PC-3 (cell line): ENCODE measurements around the gene RNF26. TPM values are rescaled to one million over a fixed set of nuclear protein-coding genes. Genes with fewer than 3 reads are reported as not detected.

Experiments used
- ATAC-seq: fragments of 200-7000 bp; cut with Tn5 transposase; 2 replicates; pipeline ENCODE4 v1.9.1; 2020; ENCODE audit warnings: mild to moderate bottlenecking, moderate library complexity
- BruUV-seq: library from RNA; stranded (reverse); fragments of 400-500 nt; replicated peaks from 2 replicates; lab custom pipeline; 2021; lab: Mats Ljungman, UMichigan
- CTCF ChIA-PET: fragments of 300-600 bp; sonication (Branson Sonifier 250); formaldehyde crosslinking; loops from one replicate; lab custom pipeline; 2022; ENCODE audit warnings: antibody characterized with exemption; lab: Charles Lee
- POLR2A ChIA-PET: fragments of 300-600 bp; sonication (Branson Sonifier 250); formaldehyde crosslinking; loops from one replicate; lab custom pipeline; 2022; ENCODE audit warnings: antibody characterized with exemption; ENCODE audit not compliant: unreplicated experiment; lab: Charles Lee
- DNase-seq: peaks from one replicate; pipeline ENCODE4 v3.0.0-alpha.2; 2015
- H2AFZ ChIP-seq: fragments of 300-600 bp; sonication (generic); 2 replicates; pipeline ENCODE4 v1.6.0; 2016; ENCODE audit warnings: antibody characterized with exemption, low read length
- H3F3A ChIP-seq: fragments of 300-600 bp; sonication (generic); one replicate; pipeline ENCODE4 v1.6.0; 2017; ENCODE audit warnings: antibody characterized with exemption, low read length, control low read depth, mild to moderate bottlenecking; ENCODE audit not compliant: unreplicated experiment
- H3K27ac ChIP-seq: fragments of 300-600 bp; sonication (generic); 2 replicates; pipeline ENCODE4 v1.5.1; 2016; ENCODE audit warnings: mild to moderate bottlenecking, low read length
- H3K27me3 ChIP-seq: fragments of 300-600 bp; sonication (generic); 2 replicates; pipeline ENCODE4 v1.6.1; 2016; ENCODE audit warnings: low read length, mixed read lengths
- H3K36me3 ChIP-seq: fragments of 300-600 bp; sonication (generic); 2 replicates; pipeline ENCODE4 v1.6.1; 2016; ENCODE audit warnings: low read depth, mixed run types, low read length, mixed read lengths
- H3K4me1 ChIP-seq: fragments of 300-600 bp; sonication (generic); 2 replicates; pipeline ENCODE4 v1.5.1; 2016; ENCODE audit warnings: low read length; ENCODE audit not compliant: insufficient read depth
- H3K4me2 ChIP-seq: fragments of 300-600 bp; sonication (generic); 2 replicates; pipeline ENCODE4 v1.6.0; 2016; ENCODE audit warnings: low read length
- H3K4me3 ChIP-seq: fragments of 300-600 bp; sonication (generic); 2 replicates; pipeline ENCODE4 v1.5.1; 2016; ENCODE audit warnings: mild to moderate bottlenecking, low read length, mixed read lengths
- H3K79me2 ChIP-seq: fragments of 300-600 bp; sonication (generic); 2 replicates; pipeline ENCODE4 v1.6.1; 2017; ENCODE audit warnings: low read length, mixed read lengths
- H3K9ac ChIP-seq: fragments of 300-600 bp; sonication (generic); 2 replicates; pipeline ENCODE4 v1.6.0; 2016; ENCODE audit warnings: mild to moderate bottlenecking, low read length
- H3K9me2 ChIP-seq: fragments of 300-600 bp; sonication (generic); replicated peaks from 2 replicates; pipeline ENCODE4 v1.6.1; 2016; ENCODE audit warnings: mixed run types, low read length, mixed read lengths
- H3K9me3 ChIP-seq: fragments of 300-600 bp; sonication (generic); 2 replicates; pipeline ENCODE4 v1.6.1; 2016; ENCODE audit warnings: low read length, mixed read lengths
- H4K20me1 ChIP-seq: fragments of 300-600 bp; sonication (generic); 2 replicates; pipeline ENCODE4 v1.6.1; 2016; ENCODE audit warnings: low read length, mixed read lengths
- CTCF ChIP-seq: fragments of 300-600 bp; sonication (generic); conservative IDR thresholded peaks from 2 replicates; pipeline ENCODE4 v1.5.1; 2017; ENCODE audit warnings: antibody characterized with exemption, low read depth, mild to moderate bottlenecking, low read length
- EZH2 ChIP-seq: fragments of 300-600 bp; sonication (generic); IDR thresholded peaks from one replicate; pipeline ENCODE4 v1.6.1; 2017; ENCODE audit warnings: antibody characterized with exemption, mild to moderate bottlenecking, low read length; ENCODE audit not compliant: unreplicated experiment
- EZH2phosphoT487 ChIP-seq: fragments of 300-600 bp; sonication (generic); IDR thresholded peaks from 2 replicates; pipeline ENCODE4 v1.6.1; 2018; ENCODE audit warnings: mild to moderate bottlenecking, antibody characterized with exemption, low read length, borderline replicate concordance
- intact Hi-C: fragments of 100-400 bp; cut with micrococcal nuclease; formaldehyde crosslinking; loops from 2 replicates; pipeline ENCODE4 v1.9.0; 2023
- total RNA-seq: library from RNA; depleted of rRNA; stranded (reverse); fragments of >200 nt; gene quantifications from 2 replicates; pipeline ENCODE4 v1.2.3, GENCODE V29; 2014

RNF26 gene
- total RNA-seq, 1 experiment from 2014 or later = 22.9 TPM

- H3K9ac ChIP-seq = no peak overlapping the region
- 0 out of 2 replicates have a peak overlapping the region, but pooled peaks have one; percentile 34 for H3K4me2 ChIP-seq
- intact Hi-C loops = no loop called here
- H3K4me3 ChIP-seq = no peak overlapping the region
- no peaks in the 10 kb centered on the region for H3K36me3 ChIP-seq
- POLR2A ChIA-PET = interaction anchor here (0.6 kb wide), 1 partner anchor 31 kb away, joined by 3 read pairs; no protein-coding TSS in a partner anchor
- TF ChIP-seq EZH2 = no peak
- no peak for TF ChIP-seq EZH2phosphoT487
- TF ChIP-seq CTCF = no peak
- H4K20me1 ChIP-seq = no peaks in the 10 kb centered on the region
- H3K9me2 ChIP-seq = no peaks in the 10 kb centered on the region
- H3K27ac ChIP-seq = no peak overlapping the region
- no peaks in the 10 kb centered on the region for H3F3A ChIP-seq
- ATAC-seq (no peak), DNase-seq (no peak)
- no peaks in the 10 kb centered on the region for H3K79me2 ChIP-seq
- H3K27me3 ChIP-seq = no peaks in the 10 kb centered on the region
- H3K4me1 ChIP-seq = peaks cover 16% of the 10 kb centered on the region
- no peaks in the 10 kb centered on the region for H3K9me3 ChIP-seq
- no TSS peak for BruUV-seq
- H2AFZ ChIP-seq = no peak overlapping the region
- CTCF ChIA-PET = no interaction called here
Observed at GRCh38 chr11:119369132-119369925, 35.0 kb downstream of the RNF26 start.

DNA sequence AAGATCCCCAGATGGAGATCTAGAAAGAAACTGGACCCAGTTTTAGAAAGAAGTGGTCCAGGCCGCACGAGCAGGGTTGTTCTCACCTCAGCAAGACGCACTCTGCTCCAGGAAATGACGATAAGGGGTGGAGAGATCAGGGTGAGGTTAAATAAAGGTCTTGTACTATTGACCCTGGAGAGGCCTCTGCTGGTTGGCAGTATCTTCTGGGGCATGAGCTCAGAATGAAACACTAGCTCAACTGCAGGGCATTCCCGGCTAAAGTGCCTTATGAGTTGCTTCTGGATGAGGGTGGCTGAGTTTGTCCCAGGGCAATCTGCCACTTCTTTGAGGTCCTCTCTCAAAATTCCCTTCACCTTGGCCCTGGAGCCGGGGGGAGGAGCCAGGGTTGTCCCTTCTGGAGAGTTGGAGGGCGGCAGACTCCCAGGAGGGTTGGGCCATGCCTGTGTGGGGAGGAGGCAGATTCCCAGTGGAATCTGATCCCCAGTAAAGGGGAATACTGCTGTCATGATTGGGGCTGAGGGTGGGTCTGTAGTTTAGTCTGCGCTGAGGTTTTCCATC, 36.2 kb downstream of the RNF26 start:
- CTCF ChIA-PET = interaction anchor here (0.6 kb wide), 1 partner anchor 63 kb away, joined by 12 read pairs; no protein-coding TSS in a partner anchor
- H3K4me3 ChIP-seq = no peak overlapping the region
- peaks cover 16% of the 10 kb centered on the region for H3K4me1 ChIP-seq
- H3K9me2 ChIP-seq = no peaks in the 10 kb centered on the region
- no peak for DNase-seq
- no peak overlapping the region for H3K27ac ChIP-seq
- no peak overlapping the region for H3K4me2 ChIP-seq
- TF ChIP-seq EZH2phosphoT487 (no peak), EZH2 (no peak), CTCF (no peak)
- H2AFZ ChIP-seq = no peak overlapping the region
- H3K9me3 ChIP-seq = no peaks in the 10 kb centered on the region
- intact Hi-C loops = no loop called here
- BruUV-seq = no TSS peak
- POLR2A ChIA-PET = interaction anchor here (0.7 kb wide), 1 partner anchor 30 kb away, joined by 3 read pairs; the partner anchor contains the start of gene C1QTNF5
- no peaks in the 10 kb centered on the region for H3K36me3 ChIP-seq
- ATAC-seq = no peak
- no peaks in the 10 kb centered on the region for H3K27me3 ChIP-seq
- H3F3A ChIP-seq = no peaks in the 10 kb centered on the region
- no peaks in the 10 kb centered on the region for H3K79me2 ChIP-seq
- H4K20me1 ChIP-seq = no peaks in the 10 kb centered on the region
- H3K9ac ChIP-seq = no peak overlapping the region
